Measurements from ENCODE around the gene PYGO2. TPM values are rescaled to one million over a fixed set of nuclear protein-coding genes. Genes with fewer than 3 reads are reported as not detected.
"Not testable (repeated sequence)": the region's sequence is repeated elsewhere in the genome, so short reads cannot be mapped to it uniquely, and the experiment has no call there.

The PYGO2 gene
- total RNA-seq, 1 experiment from 2014 or later = 35.9 TPM

GRCh38 chr1:154998818-154999570 lies 37.4 kb upstream of the PYGO2 start:
- Mint-ChIP-seq H3K36me3 (ENCODE audit: insufficient read depth, unreplicated experiment) (peaks cover 10% of the 10 kb centered on the region), H3K4me3 (ENCODE audit: unreplicated experiment) (peak overlapping the region; percentile 32), H3K9me3 (ENCODE audit: unreplicated experiment) (no peaks in the 10 kb centered on the region), H3K27ac (ENCODE audit: low read depth, unreplicated experiment) (peak overlapping the region; percentile 97), H3K27me3 (ENCODE audit: insufficient read depth, unreplicated experiment) (no peaks in the 10 kb centered on the region), H3K4me1 (ENCODE audit: insufficient read depth, unreplicated experiment) (peaks cover 38% of the 10 kb centered on the region)
- BruUV-seq (replicated peaks) = no TSS peak
- CTCF ChIA-PET = interaction anchor here (0.7 to 9.4 kb wide), 21 partner anchors 9 to 518 kb away, joined by 3 to 118 read pairs (median 5); partner anchors contain the start of genes ADAM15, CKS1B, FLAD1 and PBXIP1
- intact Hi-C loops (cut with micrococcal nuclease) = loop anchor here (1.0 kb wide), 3 partner anchors 44 to 330 kb away; no protein-coding TSS in a partner anchor
- peak; percentile 84 for DNase-seq (ENCODE audit: unreplicated experiment)
- TF ChIP-seq CTCF (IDR thresholded peaks at IDR 0.05; ENCODE audit: unreplicated experiment) = peak; percentile 98
- POLR2A ChIA-PET = interaction anchor here (1.2 to 41.1 kb wide), 8 partner anchors 9 to 329 kb away, joined by 3 to 1917 read pairs (median 44); partner anchors contain the start of genes ADAM15, CKS1B, FLAD1 and PBXIP1

GRCh38 chr1:154998201-154998780 lies 36.7 kb upstream of the PYGO2 start:
- Mint-ChIP-seq H3K36me3 (ENCODE audit: insufficient read depth, unreplicated experiment) (peaks cover 6% of the 10 kb centered on the region), H3K27me3 (ENCODE audit: insufficient read depth, unreplicated experiment) (no peaks in the 10 kb centered on the region), H3K27ac (ENCODE audit: low read depth, unreplicated experiment) (no peak overlapping the region), H3K4me1 (ENCODE audit: insufficient read depth, unreplicated experiment) (peaks cover 38% of the 10 kb centered on the region), H3K9me3 (ENCODE audit: unreplicated experiment) (no peaks in the 10 kb centered on the region), H3K4me3 (ENCODE audit: unreplicated experiment) (no peak overlapping the region)
- peak; percentile 9 for TF ChIP-seq CTCF (IDR thresholded peaks at IDR 0.05; ENCODE audit: unreplicated experiment)
- CTCF ChIA-PET = interaction anchor here (0.6 to 9.4 kb wide), 13 partner anchors 10 to 517 kb away, joined by 3 to 118 read pairs (median 17); partner anchors contain the start of genes ADAM15, CKS1B, FLAD1 and PBXIP1
- no TSS peak for BruUV-seq (replicated peaks)
- intact Hi-C loops (cut with micrococcal nuclease) = no loop called here
- POLR2A ChIA-PET = interaction anchor here (0.8 to 41.1 kb wide), 8 partner anchors 10 to 135 kb away, joined by 3 to 1917 read pairs (median 44); partner anchors contain the start of genes ADAM15, CKS1B, FLAD1 and PBXIP1
- DNase-seq (ENCODE audit: unreplicated experiment) = no peak

GRCh38 chr1:154996966-154997701 lies 35.6 kb upstream of the PYGO2 start:
- H3K4me1 Mint-ChIP-seq (ENCODE audit: insufficient read depth, unreplicated experiment) = peaks cover 38% of the 10 kb centered on the region
- H3K27me3 Mint-ChIP-seq (ENCODE audit: insufficient read depth, unreplicated experiment) = no peaks in the 10 kb centered on the region
- TF ChIP-seq CTCF (IDR thresholded peaks at IDR 0.05; ENCODE audit: unreplicated experiment) = no peak
- no peak for DNase-seq (ENCODE audit: unreplicated experiment)
- peaks cover 6% of the 10 kb centered on the region for H3K36me3 Mint-ChIP-seq (ENCODE audit: insufficient read depth, unreplicated experiment)
- no peaks in the 10 kb centered on the region for H3K9me3 Mint-ChIP-seq (ENCODE audit: unreplicated experiment)
- H3K4me3 Mint-ChIP-seq (ENCODE audit: unreplicated experiment) = no peak overlapping the region
- POLR2A ChIA-PET = interaction anchor here (0.6 to 41.1 kb wide), 6 partner anchors 10 to 68 kb away, joined by 3 to 1917 read pairs (median 3); partner anchors contain the start of genes ADAM15, CKS1B, FLAD1 and PBXIP1
- CTCF ChIA-PET = interaction anchor here (0.6 to 9.4 kb wide), 19 partner anchors 11 to 487 kb away, joined by 3 to 118 read pairs (median 5); partner anchors contain the start of genes FLAD1, PBXIP1, PYGO2 and SHC1
- H3K27ac Mint-ChIP-seq (ENCODE audit: low read depth, unreplicated experiment) = peak overlapping the region; percentile 65
- BruUV-seq (replicated peaks) = no TSS peak
- intact Hi-C loops (cut with micrococcal nuclease) = no loop called here

GRCh38 chr1:154995301-154995983 lies 33.9 kb upstream of the PYGO2 start:
- not testable (repeated sequence) for H3K27me3 Mint-ChIP-seq (ENCODE audit: insufficient read depth, unreplicated experiment); H3K27ac Mint-ChIP-seq (ENCODE audit: low read depth, unreplicated experiment)
- CTCF ChIA-PET = interaction anchor here (0.6 to 9.4 kb wide), 24 partner anchors 9 to 1019 kb away, joined by 3 to 118 read pairs (median 4); partner anchors contain the start of genes ADAM15, FLAD1, KRTCAP2 and PBXIP1

More at GRCh38 chr1:154995301-154995983, 33.9 kb upstream of the PYGO2 start:
- BruUV-seq (replicated peaks); H3K4me3 Mint-ChIP-seq (ENCODE audit: unreplicated experiment); H3K9me3 Mint-ChIP-seq (ENCODE audit: unreplicated experiment); intact Hi-C loops (cut with micrococcal nuclease): not testable (repeated sequence)
- peak; percentile 92 for DNase-seq (ENCODE audit: unreplicated experiment)
- POLR2A ChIA-PET = interaction anchor here (0.6 to 41.1 kb wide), 6 partner anchors 9 to 58 kb away, joined by 3 to 1917 read pairs (median 6); partner anchors contain the start of genes CKS1B, FLAD1, PBXIP1 and PMVK
- H3K36me3 Mint-ChIP-seq (ENCODE audit: insufficient read depth, unreplicated experiment) = peaks cover 12% of the 10 kb centered on the region
- peaks cover 38% of the 10 kb centered on the region for H3K4me1 Mint-ChIP-seq (ENCODE audit: insufficient read depth, unreplicated experiment)

Measured in MCF 10A (cell line).